Upper lobe of right lung (tissue), 1 donor: ENCODE data around the gene VPS37D. TPM values are rescaled to one million over a fixed set of nuclear protein-coding genes. Genes with fewer than 3 reads are reported as not detected.
A peak's percentile ranks its signal among the peaks of the same experiment; 100 is the strongest.

Experiments
- ATAC-seq: fragments of 200-7000 bp; cut with Tn5 transposase; one replicate; pipeline ENCODE4 v1.9.1; 2020; ENCODE audit warnings: mild to moderate bottlenecking, moderate library complexity
- DNase-seq: peaks from one replicate; pipeline ENCODE4 v3.0.0-alpha.2; 2020
- H3K27ac ChIP-seq: fragments of 200-600 bp; one replicate; pipeline ENCODE4 v1.8.0; 2022
- H3K27me3 ChIP-seq: fragments of 200-600 bp; one replicate; pipeline ENCODE4 v1.8.0; 2022; ENCODE audit warnings: mild to moderate bottlenecking
- H3K36me3 ChIP-seq: fragments of 200-600 bp; one replicate; pipeline ENCODE4 v1.8.0; 2022
- H3K4me1 ChIP-seq: fragments of 200-600 bp; one replicate; pipeline ENCODE4 v1.8.0; 2022
- H3K4me3 ChIP-seq: fragments of 200-600 bp; one replicate; pipeline ENCODE4 v1.8.0; 2022; ENCODE audit warnings: mild to moderate bottlenecking
- H3K9me3 ChIP-seq: fragments of 200-600 bp; one replicate; pipeline ENCODE4 v1.8.0; 2022
- intact Hi-C: fragments of 100-400 bp; cut with DNase I; formaldehyde crosslinking; loops from one replicate; pipeline ENCODE4 v1.11.0; 2022
- total RNA-seq: library from RNA; stranded (reverse); fragmentation: NEBNext Ultra II Directional; extraction: Animal tissue kit (Norgen Biotek cat#: 25700); gene quantifications from one replicate; pipeline ENCODE4 v1.2.1, GENCODE V29; 2021
- TF ChIP-seq, protein P1 (sequence below): fragments of 200-600 bp; IDR thresholded peaks from one replicate; pipeline ENCODE4 v1.8.0; 2022; ENCODE audit warnings: antibody characterized with exemption
- donor health status: DM: no; HTN: yes; CAD: no; lungs with severe emphysema.

VPS37D gene
- total RNA-seq, 1 donor from 2014 or later, result 1.4 TPM

DNA sequence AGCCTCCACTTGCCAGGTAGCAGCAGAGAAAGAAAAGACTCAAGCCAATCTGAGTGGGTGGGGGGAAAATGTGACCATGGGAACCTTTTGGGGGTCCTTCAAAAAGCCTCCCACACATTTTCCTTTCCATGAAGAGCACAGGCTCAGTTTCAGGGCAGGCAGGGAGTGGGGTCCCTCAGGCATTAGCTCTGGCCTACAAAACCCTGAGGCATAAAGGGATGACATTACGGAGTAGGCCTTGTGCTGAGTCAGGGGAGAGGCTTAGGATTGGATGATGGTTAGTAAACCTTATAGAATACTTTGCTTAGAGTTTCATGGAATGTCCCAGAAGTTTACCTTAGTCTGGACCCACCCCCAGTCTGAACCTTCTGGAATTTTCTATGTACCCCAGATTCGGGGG is 12.1 kb downstream of the VPS37D start:
- H3K36me3 ChIP-seq, result no peaks in the 10 kb centered on the region
- peaks cover 24% of the 10 kb centered on the region for H3K4me1 ChIP-seq
- no peaks in the 10 kb centered on the region for H3K9me3 ChIP-seq
- H3K4me3 ChIP-seq, result no peak overlapping the region
- TF ChIP-seq, protein P1, sequence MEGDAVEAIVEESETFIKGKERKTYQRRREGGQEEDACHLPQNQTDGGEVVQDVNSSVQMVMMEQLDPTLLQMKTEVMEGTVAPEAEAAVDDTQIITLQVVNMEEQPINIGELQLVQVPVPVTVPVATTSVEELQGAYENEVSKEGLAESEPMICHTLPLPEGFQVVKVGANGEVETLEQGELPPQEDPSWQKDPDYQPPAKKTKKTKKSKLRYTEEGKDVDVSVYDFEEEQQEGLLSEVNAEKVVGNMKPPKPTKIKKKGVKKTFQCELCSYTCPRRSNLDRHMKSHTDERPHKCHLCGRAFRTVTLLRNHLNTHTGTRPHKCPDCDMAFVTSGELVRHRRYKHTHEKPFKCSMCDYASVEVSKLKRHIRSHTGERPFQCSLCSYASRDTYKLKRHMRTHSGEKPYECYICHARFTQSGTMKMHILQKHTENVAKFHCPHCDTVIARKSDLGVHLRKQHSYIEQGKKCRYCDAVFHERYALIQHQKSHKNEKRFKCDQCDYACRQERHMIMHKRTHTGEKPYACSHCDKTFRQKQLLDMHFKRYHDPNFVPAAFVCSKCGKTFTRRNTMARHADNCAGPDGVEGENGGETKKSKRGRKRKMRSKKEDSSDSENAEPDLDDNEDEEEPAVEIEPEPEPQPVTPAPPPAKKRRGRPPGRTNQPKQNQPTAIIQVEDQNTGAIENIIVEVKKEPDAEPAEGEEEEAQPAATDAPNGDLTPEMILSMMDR, result no peak
- no peak for DNase-seq
- no peak for ATAC-seq
- intact Hi-C loops, result no loop called here
- no peaks in the 10 kb centered on the region for H3K27me3 ChIP-seq
- H3K27ac ChIP-seq, result no peak overlapping the region

DNA sequence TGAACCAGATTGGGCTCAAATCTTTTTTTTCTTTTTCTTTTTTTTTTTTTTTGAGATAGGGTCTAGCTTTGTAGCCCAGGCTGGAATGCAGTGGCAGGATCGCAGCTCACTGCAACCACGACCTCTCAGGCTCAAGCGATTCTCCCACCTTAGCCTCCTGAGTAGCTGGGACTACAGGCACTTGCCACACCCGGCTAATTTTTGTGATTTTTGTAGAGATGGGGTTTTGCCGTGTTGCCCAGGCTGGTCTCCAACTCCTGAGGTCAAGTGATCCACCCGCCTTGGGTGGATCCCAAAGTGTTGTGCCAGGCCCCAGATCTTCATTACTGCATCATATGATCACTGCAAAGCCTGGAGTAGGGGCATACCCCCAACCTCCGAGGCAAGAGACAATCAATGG is 12.9 kb downstream of the VPS37D start:
- Histone ChIP-seq H3K27ac (no peak overlapping the region), H3K36me3 (no peaks in the 10 kb centered on the region), H3K9me3 (no peaks in the 10 kb centered on the region), H3K4me3 (no peak overlapping the region), H3K27me3 (no peaks in the 10 kb centered on the region), H3K4me1 (peaks cover 24% of the 10 kb centered on the region)
- intact Hi-C loops, result no loop called here
- ATAC-seq (no peak), DNase-seq (no peak)
- TF ChIP-seq, protein P1, result no peak

DNA sequence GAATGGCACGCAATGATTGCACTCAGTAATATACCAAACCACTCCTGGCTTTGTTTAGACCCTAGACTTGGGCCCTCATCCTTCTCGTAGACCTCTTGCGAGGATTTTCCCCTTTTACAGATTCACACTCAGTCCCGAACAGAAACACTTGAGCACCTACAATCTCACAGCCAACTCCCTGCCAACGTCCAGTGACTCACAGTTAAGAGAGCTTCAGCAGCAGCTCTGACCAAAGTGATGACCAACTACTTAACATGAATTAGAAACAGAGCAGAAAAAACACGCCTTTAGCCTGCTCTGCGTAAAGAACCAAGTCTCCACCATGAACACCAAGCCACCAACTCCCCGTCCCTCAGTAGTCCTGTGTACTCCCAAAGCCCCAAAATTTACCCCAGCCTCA is 13.4 kb downstream of the VPS37D start:
- Histone ChIP-seq H3K4me3 (no peak overlapping the region), H3K9me3 (no peaks in the 10 kb centered on the region), H3K27ac (no peak overlapping the region), H3K36me3 (no peaks in the 10 kb centered on the region), H3K27me3 (no peaks in the 10 kb centered on the region), H3K4me1 (peaks cover 24% of the 10 kb centered on the region)
- ATAC-seq (no peak), DNase-seq (no peak)
- intact Hi-C loops, result no loop called here
- TF ChIP-seq, protein P1, result no peak

DNA sequence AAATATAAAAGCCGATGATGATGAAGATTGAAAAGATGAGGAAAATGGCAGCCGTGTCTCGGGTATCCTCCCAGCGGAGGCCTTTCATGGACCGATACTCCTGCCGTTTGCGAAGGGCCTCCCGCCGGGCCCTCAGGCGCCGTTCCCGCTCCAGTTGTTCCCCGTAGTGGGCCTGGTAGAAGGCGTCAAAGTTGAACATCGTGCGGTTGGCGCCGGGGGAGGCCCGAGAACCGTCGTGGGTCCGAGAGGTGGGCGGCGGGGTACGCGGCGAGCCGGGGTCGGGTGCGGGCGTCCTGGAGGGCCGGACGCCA is 15.1 kb downstream of the VPS37D start:
- peak overlapping the region; percentile 88 for H3K27ac ChIP-seq
- TF ChIP-seq, protein P1, result no peak
- no peak for DNase-seq
- no peaks in the 10 kb centered on the region for H3K27me3 ChIP-seq
- peak overlapping the region; percentile 92 for H3K4me3 ChIP-seq
- peaks cover 24% of the 10 kb centered on the region for H3K4me1 ChIP-seq
- H3K9me3 ChIP-seq, result no peaks in the 10 kb centered on the region
- peaks cover 16% of the 10 kb centered on the region for H3K36me3 ChIP-seq
- intact Hi-C loops, result no loop called here
- no peak for ATAC-seq

DNA sequence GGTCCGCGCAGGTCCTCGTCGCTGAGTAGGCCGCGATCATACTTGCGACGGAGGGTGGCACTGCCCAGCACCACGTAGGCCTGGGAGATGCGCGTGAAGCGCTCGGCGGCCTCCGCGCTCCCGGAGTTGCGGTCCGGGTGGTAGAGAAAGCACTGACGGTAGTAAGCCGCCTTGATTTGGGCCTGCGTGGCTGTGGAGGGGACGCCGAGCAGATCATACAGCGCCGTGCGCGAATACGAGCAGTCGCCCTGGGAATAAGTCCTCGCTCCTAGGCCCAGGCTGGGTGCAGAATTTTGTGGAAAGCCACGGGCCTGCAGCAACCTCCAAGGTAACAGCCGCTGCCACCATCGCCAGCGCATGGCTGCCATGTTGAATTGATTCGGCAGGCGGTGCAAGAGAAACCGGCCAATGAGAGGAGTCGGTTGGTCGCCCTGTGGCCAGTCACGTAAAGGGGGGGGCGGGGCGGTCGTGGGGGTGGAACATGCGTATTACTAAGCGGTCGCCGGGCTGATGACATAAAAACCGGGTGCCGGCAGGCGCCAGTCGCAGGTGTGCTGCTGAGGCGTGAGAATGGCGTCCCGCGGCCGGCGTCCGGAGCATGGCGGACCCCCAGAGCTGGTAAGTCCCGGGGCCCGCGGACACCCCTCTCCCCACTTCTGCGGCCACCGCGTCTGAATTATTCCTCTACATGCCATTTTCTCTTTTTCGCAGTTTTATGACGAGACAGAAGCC is 15.6 kb downstream of the VPS37D start, which contains the start of the genes BUD23 and DNAJC30:
TSS of gene BUD23 (plus strand) at position 542 of the 732 bp plus-strand sequence. CDS start at position 571, 29 bp downstream.
TSS of gene DNAJC30 (minus strand) at position 398 of the 732 bp plus-strand sequence. CDS start at position 368, 30 bp downstream.
- TF ChIP-seq, protein P1, result peak; percentile 10
- peaks cover 24% of the 10 kb centered on the region for H3K4me1 ChIP-seq
- intact Hi-C loops, result no loop called here
- H3K36me3 ChIP-seq, result peaks cover 21% of the 10 kb centered on the region
- ATAC-seq, result peak; percentile 99
- peak; percentile 99 for DNase-seq
- H3K4me3 ChIP-seq, result peak within 1 kb of the TSS; percentile 92
- H3K27me3 ChIP-seq, result no peaks in the 10 kb centered on the region
- H3K27ac ChIP-seq, result peak within 1 kb of the TSS; percentile 88
- no peaks in the 10 kb centered on the region for H3K9me3 ChIP-seq
